ENCODE measurements around the gene MZF1.
"Not testable (repeated sequence)": the region's sequence is repeated elsewhere in the genome, so short reads cannot be mapped to it uniquely, and the experiment has no call there.

MZF1 gene

GRCh38 chr19:58572818-58573657 lies at the start of gene MZF1:
Gene MZF1 (minus strand): TSS chr19:58573335. CDS start chr19:58571389, 1,946 bp downstream.
- peak; percentile 100 for DNase-seq

DNA sequence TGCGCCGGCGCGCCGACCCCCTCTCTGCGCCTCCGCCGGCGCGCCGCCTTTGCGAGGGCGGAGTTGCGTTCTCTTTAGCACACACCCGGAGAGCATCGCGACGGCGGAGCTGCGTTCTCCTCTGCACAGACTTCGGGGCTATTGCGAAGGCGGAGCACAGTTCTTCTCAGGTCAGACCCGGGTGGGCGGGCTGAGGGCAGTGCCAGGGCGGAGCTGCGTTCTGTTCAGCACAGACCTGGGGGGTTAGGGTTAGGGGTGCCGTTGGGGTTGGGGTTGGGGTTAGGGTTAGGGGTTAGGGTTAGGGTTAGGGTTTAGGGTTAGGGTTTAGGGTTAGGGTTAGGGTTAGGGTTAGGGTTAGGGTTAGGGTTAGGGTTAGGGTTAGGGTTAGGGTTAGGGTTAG lies 34.1 kb upstream of the MZF1 start:
- not testable (repeated sequence) for DNase-seq

DNA sequence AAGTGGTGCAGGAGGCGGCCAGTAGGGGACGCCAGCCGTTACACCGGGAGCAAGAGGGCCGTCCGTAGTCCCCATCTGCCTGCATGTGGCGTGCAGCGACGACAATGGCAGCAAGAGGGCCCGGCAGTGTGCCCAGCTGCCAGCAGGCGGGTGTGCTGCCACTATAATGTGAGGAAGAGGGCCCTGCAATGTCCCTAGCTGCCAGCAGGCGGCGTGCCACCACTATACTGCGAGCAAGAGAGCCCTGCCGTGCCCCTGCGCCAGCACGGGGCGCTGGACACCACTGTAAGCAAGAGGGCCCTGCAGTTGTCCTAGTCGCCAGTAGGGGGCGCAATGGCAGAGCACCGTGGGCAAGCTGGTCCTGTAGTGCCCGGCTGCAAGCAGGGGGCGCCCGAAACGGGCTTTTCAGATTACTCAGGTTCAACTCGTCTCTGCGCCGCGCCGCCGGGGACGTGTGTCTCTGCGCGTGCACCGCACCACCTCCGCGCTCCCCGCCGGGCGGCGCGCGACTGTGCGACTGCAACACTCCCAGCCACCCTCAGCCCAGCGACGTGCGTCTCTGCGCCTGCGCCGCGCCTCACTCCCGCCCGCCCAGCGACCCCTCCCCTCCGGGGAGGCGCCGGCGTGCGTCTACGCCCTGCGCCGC lies 33.2 kb upstream of the MZF1 start:
- DNase-seq, result not testable (repeated sequence)

- no peak for DNase-seq
Observed at GRCh38 chr19:58586133-58586765, 13.1 kb upstream of the MZF1 start.

DNA sequence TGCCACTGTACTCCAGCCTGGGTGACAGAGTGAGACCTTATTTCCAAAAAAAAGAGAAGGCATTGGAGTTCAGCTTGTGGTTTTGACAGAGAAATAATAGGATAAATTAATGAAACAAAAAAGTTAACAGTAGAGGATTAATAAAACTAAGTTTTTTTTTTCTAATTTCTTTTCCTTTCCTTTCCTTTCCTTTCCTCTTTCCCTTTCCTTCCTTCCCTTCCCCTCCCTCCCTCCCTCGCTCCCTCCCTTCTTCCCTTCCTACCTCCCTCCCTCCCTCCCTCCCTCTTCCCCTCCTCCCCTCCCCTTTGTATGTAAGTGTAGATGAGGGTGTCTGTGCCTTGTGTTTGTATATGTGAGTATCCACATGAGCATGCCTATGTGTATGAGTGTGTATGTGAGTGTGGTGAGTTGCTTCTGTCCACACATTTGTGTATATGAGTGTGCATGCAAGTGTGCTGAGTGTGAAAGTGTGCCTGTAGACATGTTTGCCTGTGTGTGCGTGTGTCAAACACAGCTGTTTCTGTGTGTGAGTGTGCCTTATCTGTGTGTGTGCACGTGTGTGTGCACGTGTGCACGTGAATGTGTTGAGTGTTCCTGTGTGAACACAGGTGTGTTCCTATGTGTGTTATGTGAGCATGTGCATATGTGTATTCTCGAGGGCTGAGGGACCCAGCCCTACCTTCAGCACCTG lies 12.5 kb upstream of the MZF1 start:
- no peak for DNase-seq

GRCh38 chr19:58584498-58585441 lies 11.6 kb upstream of the MZF1 start:
- DNase-seq, result no peak

- no peak for DNase-seq
Observed at GRCh38 chr19:58582985-58583384, 9.8 kb upstream of the MZF1 start.

DNA sequence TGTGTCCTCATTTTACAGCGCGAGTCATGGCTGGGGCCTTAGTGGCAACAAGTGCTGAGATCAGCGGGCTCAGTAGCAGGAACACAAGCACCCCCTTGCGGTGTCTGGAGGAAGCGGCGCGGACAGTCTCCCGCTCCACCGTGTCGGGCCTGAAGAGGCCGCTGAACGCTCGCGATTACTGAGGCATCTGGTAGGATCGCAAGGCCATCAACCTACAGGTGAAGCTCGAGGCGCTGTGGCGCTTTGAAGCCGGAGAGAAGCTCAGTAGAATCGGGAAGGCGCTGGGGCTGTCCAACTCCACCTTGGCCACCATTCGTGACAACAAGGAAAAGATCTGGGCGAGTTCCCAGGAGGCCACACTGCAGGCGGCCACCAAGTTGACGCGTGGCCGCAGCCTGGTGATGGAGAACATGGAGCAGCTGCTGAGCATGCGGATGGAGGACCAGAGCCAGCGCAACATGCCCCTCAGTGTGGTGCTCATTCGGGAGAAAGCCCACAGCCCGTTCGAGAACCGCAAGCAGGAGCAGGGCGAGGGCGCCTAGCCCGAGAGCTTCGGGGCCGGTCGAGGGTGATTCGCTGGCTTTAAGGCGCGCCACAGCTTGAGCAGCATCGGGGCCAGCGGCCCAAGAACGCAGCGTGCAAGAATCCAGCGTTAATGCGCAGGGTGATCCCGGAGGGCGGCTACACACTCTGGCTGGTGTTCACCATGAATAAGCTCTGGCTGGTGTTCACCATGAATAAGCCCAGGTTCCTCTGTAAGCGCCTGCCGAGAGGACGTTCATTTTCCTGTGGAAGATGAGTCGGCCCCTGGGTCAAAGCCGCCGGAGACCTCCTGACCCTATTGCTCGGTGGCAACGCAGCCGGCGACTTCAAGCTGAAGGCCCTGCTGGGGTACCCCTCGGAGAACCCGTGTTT lies 8.3 kb upstream of the MZF1 start:
- DNase-seq, result peak; percentile 96

- no peak for DNase-seq
Observed at GRCh38 chr19:58579473-58580142, 6.5 kb upstream of the MZF1 start.

GRCh38 chr19:58578012-58578925 lies 5.1 kb upstream of the MZF1 start:
- DNase-seq, result peak; percentile 53

- DNase-seq, result not testable (repeated sequence)
Observed at GRCh38 chr19:58577581-58577980, 4.4 kb upstream of the MZF1 start.

DNA sequence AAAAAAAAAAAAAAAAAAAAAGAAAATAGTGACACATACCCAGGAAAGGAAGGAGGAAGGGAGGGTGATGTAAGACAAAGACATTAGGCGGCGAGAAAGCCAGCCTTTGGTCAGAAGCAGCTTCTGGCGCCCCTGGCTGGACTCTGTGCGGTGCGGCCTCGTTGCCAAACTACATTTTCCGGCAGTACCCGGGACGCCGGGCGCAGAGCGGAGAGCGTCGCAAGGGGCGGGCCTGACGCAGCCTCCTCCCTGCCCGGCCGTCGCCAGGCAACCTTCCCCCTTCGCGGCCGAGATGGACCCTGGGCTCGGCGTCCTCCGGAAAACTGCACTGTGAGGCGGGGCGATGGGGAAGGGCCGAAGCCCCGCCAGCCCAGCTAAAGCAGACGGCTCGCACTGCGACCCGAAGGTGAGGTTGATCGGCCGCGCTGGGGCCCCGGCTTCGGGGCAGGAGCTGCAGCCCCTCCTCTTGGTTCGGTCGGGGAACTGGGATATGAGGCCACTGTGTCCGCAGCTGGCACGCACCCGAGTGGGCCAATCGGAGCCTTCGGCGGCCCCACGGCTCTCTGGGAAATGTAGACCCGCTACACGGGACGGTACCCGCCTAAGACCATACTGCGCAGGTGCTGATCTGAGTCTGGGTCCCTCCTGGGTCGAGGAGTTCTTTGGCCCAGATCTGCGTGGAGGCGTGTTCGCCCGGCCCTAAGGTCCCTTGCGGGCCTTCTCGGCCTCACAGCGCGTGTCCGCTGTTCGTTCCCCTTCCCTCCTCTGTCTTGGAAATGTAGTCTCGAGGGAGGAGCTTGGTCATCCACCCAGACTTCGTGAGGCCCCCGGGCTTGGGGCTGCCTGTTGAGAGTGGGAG lies 2.3 kb upstream of the MZF1 start:
- peak; percentile 90 for DNase-seq

- no peak for DNase-seq
Observed at GRCh38 chr19:58573658-58574164, 576 bp upstream of the MZF1 start.

DNA sequence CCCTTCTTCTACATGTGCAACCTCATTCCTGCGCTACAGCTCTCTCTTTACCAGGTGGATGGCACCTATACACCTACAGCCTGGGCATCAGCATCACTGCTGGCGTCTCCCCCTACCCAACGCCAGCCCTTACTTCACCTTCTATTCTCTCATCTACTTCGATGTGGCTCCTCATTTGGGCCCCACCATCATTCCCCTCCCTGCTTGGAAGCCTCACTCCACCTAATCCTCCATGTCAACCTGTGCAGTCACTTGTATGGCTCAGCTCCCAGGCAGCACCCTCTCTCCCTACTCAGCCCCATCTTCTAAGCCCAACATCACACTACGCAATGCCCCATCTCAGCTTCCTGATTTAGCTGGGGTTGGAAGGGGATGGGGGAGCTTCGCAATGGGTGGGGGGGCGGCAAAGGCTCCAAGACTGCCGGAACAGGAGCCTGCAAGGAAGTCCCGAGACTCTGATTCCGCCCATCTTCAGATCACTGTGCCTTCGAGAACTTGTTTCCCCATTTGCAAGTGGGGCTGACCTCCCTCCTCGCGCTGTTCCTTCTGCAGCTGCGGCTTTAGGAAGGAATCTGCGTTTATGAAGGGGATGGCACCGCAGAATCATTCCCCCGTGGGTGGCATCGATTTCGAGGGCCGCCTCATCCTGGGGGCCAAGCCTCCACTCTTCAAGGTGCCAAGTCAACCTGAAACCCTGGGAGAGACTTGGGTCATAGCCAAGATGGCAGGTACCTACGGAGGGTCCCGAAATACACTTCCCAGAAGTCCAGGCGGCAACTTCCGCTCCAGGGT lies 913 bp downstream of the MZF1 start:
- no peak for DNase-seq

- peak; percentile 46 for DNase-seq
Observed at GRCh38 chr19:58571575-58571947, 1.6 kb downstream of the MZF1 start.

DNA sequence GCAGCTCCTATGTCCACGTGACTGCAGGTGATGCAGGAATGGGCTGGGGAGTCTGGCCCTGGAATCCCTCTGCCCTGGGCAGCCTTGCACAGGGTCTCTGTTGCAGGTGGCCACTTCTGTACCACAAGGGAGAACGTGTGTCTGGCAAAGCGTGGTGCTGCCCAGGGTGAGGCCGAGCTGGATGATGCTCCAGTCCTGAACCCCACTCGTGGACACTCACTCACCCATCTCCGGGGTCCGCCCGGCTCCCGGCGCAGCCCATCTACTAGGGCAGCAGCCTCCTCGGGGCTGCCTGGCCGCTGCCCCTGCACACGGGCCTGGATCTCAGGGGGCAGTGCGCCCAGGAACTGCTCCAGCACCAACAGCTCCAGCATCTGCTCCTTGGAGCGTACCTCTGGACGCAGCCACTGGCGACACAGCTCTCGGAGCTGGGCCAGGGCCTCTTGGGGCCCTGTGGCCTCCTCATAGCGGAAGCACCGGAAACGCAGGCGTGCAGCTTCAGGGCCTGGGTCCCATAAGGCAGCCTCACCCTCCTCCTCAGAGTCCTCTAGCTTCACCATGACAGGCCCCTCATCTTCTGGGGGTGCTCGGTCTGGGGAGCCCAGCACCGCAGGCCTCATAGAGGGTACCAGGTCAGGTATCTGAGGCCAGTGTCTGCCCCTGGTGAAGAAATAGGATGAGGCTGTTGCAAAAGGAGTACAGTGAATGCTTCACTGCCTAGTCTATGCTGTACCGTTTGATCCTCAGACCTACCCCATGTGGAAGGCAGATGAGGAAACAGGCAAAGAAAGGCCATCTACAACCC lies 2.2 kb downstream of the MZF1 start:
- DNase-seq, result peak; percentile 50
